HepG2 (cell line): Measurements from ENCODE around the gene TNRC18.

Experiments used
- HDAC1 ChIP-seq: sonication (generic); formaldehyde crosslinking; IDR thresholded peaks from 2 replicates; pipeline ENCODE4 v1.5.1; 2020; ENCODE audit warnings: mild to moderate bottlenecking, missing genetic modification reagents
- KLF11 ChIP-seq: IDR thresholded peaks from 2 replicates; pipeline ENCODE4 v1.6.1; 2016; ENCODE audit warnings: missing compliant biosample characterization
- MYNN ChIP-seq: sonication (generic); formaldehyde crosslinking; IDR thresholded peaks from 2 replicates; pipeline ENCODE4 v1.4.0; 2020; ENCODE audit warnings: mild to moderate bottlenecking, low read depth, missing genetic modification reagents
- ZKSCAN8 ChIP-seq: IDR thresholded peaks from 2 replicates; pipeline ENCODE4 v1.6.1; 2016; ENCODE audit warnings: borderline replicate concordance, missing genetic modification reagents, missing compliant biosample characterization
- ZNF598 ChIP-seq: sonication (generic); formaldehyde crosslinking; IDR thresholded peaks from 2 replicates; pipeline ENCODE4 v1.5.1; 2020; ENCODE audit warnings: mild to moderate bottlenecking, missing genetic modification reagents, borderline replicate concordance

- no peak for TF ChIP-seq ZNF598 (CRISPR knock-in tag)
- TF ChIP-seq MYNN (CRISPR knock-in tag), result no peak
- no peak for TF ChIP-seq KLF11 (CRISPR knock-in tag)
- TF ChIP-seq HDAC1 (CRISPR knock-in tag), result no peak
- no peak for TF ChIP-seq ZKSCAN8 (CRISPR knock-in tag)
Observed at GRCh38 chr7:5337047-5337446, 86.6 kb downstream of the TNRC18 start.
